ENCODE data around the gene TFF2.

The TFF2 gene, protein sequence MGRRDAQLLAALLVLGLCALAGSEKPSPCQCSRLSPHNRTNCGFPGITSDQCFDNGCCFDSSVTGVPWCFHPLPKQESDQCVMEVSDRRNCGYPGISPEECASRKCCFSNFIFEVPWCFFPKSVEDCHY

GRCh38 chr21:42350927-42351426, at the start of gene TFF2:
TSS of gene TFF2 (minus strand) at chr21:42350994. CDS start at chr21:42350957, 37 bp downstream.
- no peak for DNase-seq

DNA sequence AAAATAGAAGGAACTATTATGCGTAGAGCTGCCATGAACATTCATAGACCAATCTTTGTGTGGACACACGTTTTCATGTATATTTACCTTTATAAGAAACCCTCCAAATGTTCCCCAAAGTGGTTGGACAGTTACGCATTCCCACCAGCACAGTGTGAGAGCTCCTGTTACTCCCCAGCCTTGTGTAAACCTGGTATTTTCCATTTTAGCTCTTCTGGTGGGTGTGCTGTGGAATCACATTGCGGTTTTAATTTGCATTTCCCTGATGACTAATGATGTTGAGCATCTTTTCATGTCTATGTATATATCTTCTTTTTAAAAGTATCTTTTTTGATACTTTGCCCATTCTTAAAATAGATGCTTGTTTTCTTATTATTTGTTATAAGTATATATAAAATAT, 49.7 kb upstream of the TFF2 start:
- no peak for DNase-seq

DNA sequence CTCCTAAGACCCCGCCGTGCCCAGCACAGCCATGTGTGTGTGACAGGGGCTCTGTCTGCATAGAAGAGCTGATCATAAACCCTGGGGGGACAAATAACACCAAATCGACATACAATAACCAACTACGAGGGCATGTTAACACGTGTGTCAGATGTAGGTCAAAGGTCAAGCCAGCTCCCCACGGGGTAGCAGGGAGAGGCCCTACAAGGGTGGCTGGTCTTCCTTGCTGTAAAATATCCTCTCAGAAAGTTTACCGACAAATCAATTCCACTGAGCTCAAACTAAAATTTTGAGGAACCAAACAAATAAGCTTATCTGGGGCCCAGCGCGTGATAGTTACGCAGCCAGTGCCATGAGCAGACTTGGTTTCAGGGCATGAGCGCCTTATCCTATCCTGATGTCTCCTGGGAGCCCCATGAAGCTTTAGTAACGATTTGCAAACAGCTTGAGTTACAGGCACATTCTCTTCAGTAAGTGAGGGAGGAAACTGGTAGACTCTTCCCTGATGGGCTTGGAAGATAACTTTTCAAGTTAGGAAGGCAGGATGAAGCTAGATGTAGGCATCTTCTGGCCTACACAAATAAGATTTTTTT, 47.7 kb upstream of the TFF2 start:
- DNase-seq: no peak

DNA sequence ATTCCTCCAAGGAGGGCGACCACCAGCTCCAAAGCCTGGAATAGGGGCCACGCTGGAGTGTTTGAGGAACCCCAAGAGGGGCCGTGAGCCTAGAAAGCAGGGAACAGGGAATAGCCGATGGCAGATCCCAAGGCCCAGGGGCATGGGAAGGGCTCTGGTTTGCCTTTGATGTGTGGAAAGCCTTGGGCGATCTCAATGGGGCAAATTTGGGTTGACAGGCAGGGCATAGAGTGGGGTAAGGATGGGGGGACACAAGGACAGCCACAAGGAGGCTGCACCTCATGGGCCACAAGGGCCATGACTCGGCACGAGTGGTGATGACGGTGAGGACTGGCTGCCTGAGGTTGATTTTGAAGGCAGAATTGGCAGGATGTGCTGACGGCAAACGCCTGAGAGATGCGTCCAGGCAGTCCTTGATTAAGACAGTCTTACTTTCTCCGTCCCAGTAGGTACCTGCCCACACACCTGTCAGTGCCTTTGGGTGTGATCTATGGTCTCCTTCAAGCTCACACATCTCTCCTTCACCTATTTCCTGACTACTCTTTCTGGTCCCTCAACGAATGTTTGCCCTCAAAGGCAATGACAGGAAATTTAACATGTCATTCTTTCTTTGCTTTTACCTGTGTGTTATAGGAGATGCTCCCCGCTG, 47.1 kb upstream of the TFF2 start:
- DNase-seq: no peak

- DNase-seq: no peak
These were observed 46.3 kb upstream of the TFF2 start for GRCh38 chr21:42396799-42397745.

DNA sequence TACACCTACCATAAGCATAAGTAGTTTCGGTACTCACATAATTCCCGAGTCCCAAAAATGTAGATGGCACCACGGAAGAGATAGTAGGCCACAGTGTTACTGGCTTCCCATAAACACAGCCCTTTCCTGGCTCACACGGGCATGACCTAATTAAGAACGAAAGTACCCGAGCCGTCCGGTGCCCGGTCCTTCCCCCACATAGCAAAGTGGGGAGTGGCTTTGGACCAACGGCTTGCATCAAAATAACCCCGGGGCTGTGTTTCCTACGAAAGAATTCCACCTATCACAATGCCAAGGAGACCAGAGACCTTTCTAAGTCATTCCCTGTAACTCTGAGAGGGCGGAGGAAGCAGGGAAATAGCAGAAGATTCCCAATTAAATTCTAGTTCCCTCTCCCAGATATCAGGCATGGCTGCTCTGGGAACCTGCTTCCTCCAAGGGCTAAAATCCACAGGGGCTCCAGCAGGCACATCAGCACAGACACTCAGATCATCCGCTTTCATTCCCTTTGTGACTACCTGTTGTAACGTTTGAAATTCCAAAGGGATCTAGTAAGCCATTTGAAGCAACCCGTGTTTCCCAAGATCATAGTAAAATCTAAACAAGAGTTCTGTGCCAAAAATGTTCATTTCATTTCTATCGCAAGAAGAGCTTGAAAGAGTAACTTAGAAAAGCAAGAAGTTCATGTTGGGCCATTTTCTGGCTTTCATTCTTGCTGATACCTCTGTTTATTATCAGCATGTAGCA, 45.3 kb upstream of the TFF2 start, which contains the start of gene TMPRSS3:
Gene TMPRSS3, minus strand, starts transcription at position 148 of the 747 bp plus-strand sequence. CDS start 635 bp downstream, outside the sequence.
- DNase-seq: no peak

- no peak for DNase-seq
These were observed 44.5 kb upstream of the TFF2 start for GRCh38 chr21:42395302-42395701.

DNA sequence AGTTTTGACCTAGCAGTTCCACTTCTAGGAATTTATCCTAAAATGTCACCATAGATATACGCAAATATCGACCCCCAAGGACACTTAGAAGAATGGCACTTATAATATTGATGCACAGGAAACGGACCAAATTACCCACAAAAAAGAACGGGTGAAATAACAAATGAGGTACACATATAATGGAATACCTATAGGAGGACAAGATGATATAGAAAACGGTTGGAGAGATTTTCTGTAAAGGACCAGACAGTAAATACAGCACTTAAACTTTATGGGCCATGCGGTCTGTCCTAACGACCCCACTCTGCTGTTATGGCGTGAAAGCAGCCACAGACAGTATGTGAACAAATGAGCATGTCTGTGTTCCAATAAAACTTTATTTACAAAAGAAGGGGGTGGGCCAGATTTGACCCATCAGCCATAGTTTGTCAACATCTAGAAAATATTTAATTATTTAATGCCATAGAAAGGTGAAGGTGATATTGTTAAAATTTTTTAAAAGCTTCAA, 42.7 kb upstream of the TFF2 start:
- DNase-seq: no peak

- DNase-seq: peak; percentile 31
These were observed 42.1 kb upstream of the TFF2 start for GRCh38 chr21:42392731-42393442.

- DNase-seq: no peak
These were observed 40.5 kb upstream of the TFF2 start for GRCh38 chr21:42391297-42391696.

DNA sequence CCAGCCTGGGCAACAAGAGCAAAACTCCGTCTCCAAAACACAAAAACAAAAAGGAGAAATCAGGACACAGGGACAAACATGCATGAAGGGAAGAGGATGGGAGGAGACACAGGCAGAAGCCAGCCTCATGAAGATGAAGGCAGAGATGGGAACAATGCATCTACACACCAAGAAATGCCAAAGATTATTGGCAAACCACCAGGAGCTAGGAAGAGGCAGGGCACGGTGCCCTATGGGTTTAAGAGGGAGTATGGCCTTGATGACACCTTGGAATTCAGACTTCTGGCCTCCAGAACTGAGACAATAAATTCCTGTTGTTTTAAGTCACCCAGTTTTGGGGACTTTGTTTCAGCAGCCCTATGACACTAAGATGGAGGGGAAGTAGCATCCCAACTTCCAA, 39.9 kb upstream of the TFF2 start:
- no peak for DNase-seq

- DNase-seq: no peak
These were observed 39.4 kb upstream of the TFF2 start for GRCh38 chr21:42390193-42390592.

DNA sequence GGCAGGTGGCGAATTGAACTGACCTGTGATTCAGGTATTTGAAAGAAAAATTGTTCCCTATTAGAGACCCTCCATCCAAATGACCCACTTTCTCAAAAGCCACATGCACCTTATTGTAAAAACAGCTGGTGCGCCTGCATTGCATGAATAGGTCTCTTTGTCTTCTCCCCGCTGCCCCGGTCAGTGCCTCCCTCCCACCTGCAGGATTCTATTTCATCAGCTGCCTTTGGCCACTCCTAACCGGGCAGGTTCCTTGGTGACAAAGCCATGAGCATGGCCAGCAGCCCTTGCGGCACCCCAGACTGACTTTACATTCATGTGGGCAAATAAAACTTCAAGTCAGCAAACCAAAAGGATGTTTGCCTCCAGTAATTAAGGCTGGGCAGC, 38.6 kb upstream of the TFF2 start:
- no peak for DNase-seq

GRCh38 chr21:42388740-42389448, 38.1 kb upstream of the TFF2 start:
- DNase-seq: peak; percentile 20

- DNase-seq: no peak
These were observed 37.1 kb upstream of the TFF2 start for GRCh38 chr21:42387843-42388340.

- DNase-seq: no peak
These were observed 36.4 kb upstream of the TFF2 start for GRCh38 chr21:42387164-42387563.

DNA sequence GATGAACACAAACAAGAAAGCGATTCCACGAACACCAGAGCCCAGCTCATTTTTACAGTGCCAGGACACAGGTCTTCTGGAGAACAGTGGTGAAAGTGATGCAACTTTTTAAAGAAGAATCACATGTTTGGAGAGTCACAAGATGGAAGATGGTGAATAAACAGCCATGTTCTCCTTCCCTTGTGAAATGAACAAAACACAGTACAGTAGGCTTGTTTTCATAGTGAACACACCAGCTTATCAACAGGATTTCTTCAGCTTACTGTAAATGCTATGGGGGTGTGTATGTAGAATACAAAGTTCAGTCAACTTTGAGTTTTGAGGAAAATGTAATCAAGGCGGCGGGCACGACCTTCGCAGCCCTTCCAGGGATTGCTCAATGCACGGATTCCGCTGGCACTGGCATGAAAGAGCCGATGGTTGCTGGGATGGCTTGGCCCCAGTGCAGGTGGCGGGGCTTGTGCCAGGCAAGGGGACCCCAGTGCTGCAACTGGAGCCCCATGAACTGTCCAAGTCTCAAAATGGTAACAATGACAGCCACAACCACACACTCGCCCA, 35.3 kb upstream of the TFF2 start:
- DNase-seq: no peak

DNA sequence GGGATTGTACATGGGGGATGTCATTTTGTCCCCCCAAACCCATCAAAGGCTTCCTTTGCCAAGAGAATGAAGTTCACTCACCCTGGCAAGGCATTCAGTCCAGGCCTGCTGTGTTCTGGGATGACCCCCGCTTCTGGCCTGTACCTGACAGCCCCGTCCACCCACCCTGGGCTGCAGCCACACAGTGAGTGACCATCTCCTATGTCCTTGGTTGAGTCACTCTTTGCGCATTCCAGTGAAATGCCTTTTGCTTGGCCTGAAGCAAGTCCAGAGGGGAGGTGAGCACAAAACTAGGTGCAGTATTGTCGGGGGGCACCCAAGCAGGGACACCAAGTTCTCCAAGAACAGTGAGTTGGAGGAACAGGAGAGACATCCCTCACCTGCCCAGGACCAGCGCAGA, 34.8 kb upstream of the TFF2 start:
- DNase-seq: no peak

- DNase-seq: no peak
These were observed 34.2 kb upstream of the TFF2 start for GRCh38 chr21:42384989-42385388.

Measured in CD4-positive, alpha-beta T cell treated with Interleukin-17A for 1 hour (primary cell).